Hepatocyte (in vitro differentiated cells): ENCODE measurements around the gene GNAS. TPM values are rescaled to one million over a fixed set of nuclear protein-coding genes. Genes with fewer than 3 reads are reported as not detected.

ENCODE experiments used
- DNase-seq: peaks from one replicate; pipeline ENCODE4 v3.0.0-alpha.2; 2016; ENCODE audit warnings: low spot score
- H2AFZ ChIP-seq: fragments of 200-600 bp; sonication (generic); 2 replicates; pipeline ENCODE4 v1.6.0; 2016; ENCODE audit warnings: antibody characterized with exemption, mild to moderate bottlenecking
- H3K27ac ChIP-seq: fragments of 200-600 bp; sonication (generic); 2 replicates; pipeline ENCODE4 v1.5.1; 2016; ENCODE audit warnings: mild to moderate bottlenecking
- H3K27me3 ChIP-seq: fragments of 200-600 bp; sonication (generic); 2 replicates; pipeline ENCODE4 v1.6.1; 2016
- H3K36me3 ChIP-seq: fragments of 200-600 bp; sonication (generic); replicated peaks from 2 replicates; pipeline ENCODE4 v1.5.1; 2016; ENCODE audit warnings: low read depth; ENCODE audit not compliant: insufficient read depth
- H3K4me1 ChIP-seq: fragments of 200-600 bp; sonication (generic); 2 replicates; pipeline ENCODE4 v1.5.1; 2016; ENCODE audit warnings: mild to moderate bottlenecking, moderate library complexity; ENCODE audit not compliant: insufficient read depth
- H3K4me2 ChIP-seq: fragments of 200-600 bp; sonication (generic); 2 replicates; pipeline ENCODE4 v1.6.0; 2016
- H3K4me3 ChIP-seq: fragments of 200-600 bp; sonication (generic); 2 replicates; pipeline ENCODE4 v1.5.1; 2016; ENCODE audit warnings: mild to moderate bottlenecking
- H3K79me2 ChIP-seq: fragments of 200-600 bp; sonication (generic); 2 replicates; pipeline ENCODE4 v1.6.0; 2017; ENCODE audit warnings: mild to moderate bottlenecking
- H3K9me2 ChIP-seq: fragments of 200-600 bp; sonication (generic); replicated peaks from 2 replicates; pipeline ENCODE4 v1.6.0; 2017; ENCODE audit warnings: mild to moderate bottlenecking; ENCODE audit not compliant: insufficient read depth
- H3K9me3 ChIP-seq: fragments of 200-600 bp; sonication (generic); 2 replicates; pipeline ENCODE4 v1.5.1; 2016; ENCODE audit warnings: low read depth, mild to moderate bottlenecking
- H4K20me1 ChIP-seq: fragments of 200-600 bp; sonication (generic); 2 replicates; pipeline ENCODE4 v1.6.0; 2016; ENCODE audit warnings: mild to moderate bottlenecking; ENCODE audit not compliant: insufficient read depth, poor library complexity, severe bottlenecking
- EZH2 ChIP-seq: fragments of 200-600 bp; sonication (generic); IDR thresholded peaks from 2 replicates; pipeline ENCODE4 v1.6.1; 2016; ENCODE audit warnings: antibody characterized with exemption, mild to moderate bottlenecking, borderline replicate concordance
- EZH2phosphoT487 ChIP-seq: fragments of 200-600 bp; sonication (generic); IDR thresholded peaks from one replicate; pipeline ENCODE4 v1.6.1; 2018; ENCODE audit warnings: antibody characterized with exemption, mild to moderate bottlenecking, low read depth, moderate library complexity; ENCODE audit not compliant: unreplicated experiment, severe bottlenecking
- WGBS: methylation state at CpG from one replicate; pipeline ENCODE4 v1.1.6; 2016; ENCODE audit warnings: low lambda C conversion rate; ENCODE audit errors: missing lambda C conversion rate; 5-methylcytosine and 5-hydroxymethylcytosine counted together
- polyA plus RNA-seq: library from polyadenylated mRNA; unstranded; fragments of >200 nt; fragmentation: Nextera tagmentation; extraction: Ambion mirVana; gene quantifications from 2 replicates; pipeline ENCODE4 v1.2.1, GENCODE V29; 2016
- total RNA-seq: library from RNA; depleted of rRNA; stranded (reverse); fragments of >200 nt; gene quantifications from 2 replicates; pipeline ENCODE4 v1.2.3, GENCODE V29; 2014
- TF ChIP-seq, protein P1 (sequence below): fragments of 200-600 bp; sonication (generic); IDR thresholded peaks from 2 replicates; pipeline ENCODE4 v1.5.1; 2016; ENCODE audit warnings: antibody characterized with exemption, mild to moderate bottlenecking; ENCODE audit not compliant: poor library complexity

Gene GNAS
- total and polyA plus RNA-seq, 2 experiments from 2014 or later: 897 to 1,649 TPM

DNA sequence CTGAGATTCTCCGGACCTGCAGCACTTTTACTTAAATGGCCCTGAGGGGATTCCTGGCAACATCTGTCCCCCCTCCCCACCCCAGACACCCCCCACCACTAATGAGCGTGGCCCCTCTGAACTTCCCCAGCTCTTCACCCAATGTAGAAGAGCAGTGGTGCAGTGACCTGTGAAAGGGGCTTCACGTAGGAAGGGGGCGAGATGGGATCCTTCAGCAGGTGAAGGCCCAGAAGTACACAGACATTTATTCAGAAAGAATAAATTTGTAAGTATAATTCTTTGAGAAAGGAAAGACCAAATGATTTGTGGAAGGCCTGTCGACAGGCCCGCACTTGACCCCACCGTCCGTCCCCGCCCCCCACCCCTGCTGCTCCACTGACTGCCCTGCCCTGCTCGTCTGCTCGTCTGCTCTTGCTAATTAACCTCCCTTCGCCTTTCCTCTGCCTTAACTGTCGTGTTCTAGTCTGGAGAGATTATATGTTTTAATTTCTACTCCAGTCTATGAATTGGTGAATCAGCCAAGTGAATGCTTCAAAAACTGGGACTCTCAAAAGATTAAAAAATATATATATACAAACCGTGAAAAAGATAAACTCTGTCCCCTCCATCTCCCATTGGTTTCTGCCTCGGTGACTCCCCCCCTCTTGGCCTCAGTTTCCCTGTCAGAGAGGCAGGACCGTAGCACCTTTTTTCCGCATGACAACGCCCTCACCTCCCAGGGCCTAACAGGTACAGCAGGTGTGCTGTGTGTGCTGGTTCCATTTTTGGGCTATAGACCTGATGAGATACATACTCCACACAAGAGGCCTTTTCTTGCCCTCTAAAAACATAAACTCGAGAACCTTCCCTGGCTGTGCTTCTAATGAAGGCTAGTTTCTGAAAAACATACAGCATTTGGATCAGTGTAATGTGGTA is 49.2 kb downstream of the GNAS start:
- Histone ChIP-seq H2AFZ (no peak overlapping the region), H3K27ac (no peak overlapping the region), H3K4me3 (no peak overlapping the region), H3K9me3 (no peaks in the 10 kb centered on the region), H4K20me1 (peaks cover 88% of the 10 kb centered on the region), H3K9me2 (no peaks in the 10 kb centered on the region), H3K36me3 (peaks cover 5% of the 10 kb centered on the region), H3K27me3 (no peaks in the 10 kb centered on the region), H3K4me1 (peaks cover 20% of the 10 kb centered on the region), H3K79me2 (peaks cover 96% of the 10 kb centered on the region), H3K4me2 (no peak overlapping the region)
- 79% methylated on average over 19 of the region's 19 CpGs for WGBS
- no peak for DNase-seq
- TF ChIP-seq EZH2: no peak
- TF ChIP-seq, protein P1, sequence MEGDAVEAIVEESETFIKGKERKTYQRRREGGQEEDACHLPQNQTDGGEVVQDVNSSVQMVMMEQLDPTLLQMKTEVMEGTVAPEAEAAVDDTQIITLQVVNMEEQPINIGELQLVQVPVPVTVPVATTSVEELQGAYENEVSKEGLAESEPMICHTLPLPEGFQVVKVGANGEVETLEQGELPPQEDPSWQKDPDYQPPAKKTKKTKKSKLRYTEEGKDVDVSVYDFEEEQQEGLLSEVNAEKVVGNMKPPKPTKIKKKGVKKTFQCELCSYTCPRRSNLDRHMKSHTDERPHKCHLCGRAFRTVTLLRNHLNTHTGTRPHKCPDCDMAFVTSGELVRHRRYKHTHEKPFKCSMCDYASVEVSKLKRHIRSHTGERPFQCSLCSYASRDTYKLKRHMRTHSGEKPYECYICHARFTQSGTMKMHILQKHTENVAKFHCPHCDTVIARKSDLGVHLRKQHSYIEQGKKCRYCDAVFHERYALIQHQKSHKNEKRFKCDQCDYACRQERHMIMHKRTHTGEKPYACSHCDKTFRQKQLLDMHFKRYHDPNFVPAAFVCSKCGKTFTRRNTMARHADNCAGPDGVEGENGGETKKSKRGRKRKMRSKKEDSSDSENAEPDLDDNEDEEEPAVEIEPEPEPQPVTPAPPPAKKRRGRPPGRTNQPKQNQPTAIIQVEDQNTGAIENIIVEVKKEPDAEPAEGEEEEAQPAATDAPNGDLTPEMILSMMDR: no peak
- TF ChIP-seq EZH2phosphoT487: no peak

DNA sequence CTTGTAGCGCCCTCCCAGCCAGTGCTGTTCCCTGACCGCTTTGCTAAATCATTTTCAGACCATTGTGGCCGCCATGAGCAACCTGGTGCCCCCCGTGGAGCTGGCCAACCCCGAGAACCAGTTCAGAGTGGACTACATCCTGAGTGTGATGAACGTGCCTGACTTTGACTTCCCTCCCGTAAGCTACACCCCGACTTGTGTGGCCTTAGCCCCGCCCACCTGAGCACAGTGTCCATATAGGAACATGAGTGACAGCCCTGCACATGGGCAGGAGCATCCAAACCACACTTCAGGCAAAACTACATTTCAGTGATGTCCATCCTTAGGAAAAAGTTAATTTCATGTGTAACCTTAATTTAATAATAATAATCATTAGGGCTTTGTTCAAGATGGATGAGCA is 51.1 kb downstream of the GNAS start:
- TF ChIP-seq, protein P1: no peak
- TF ChIP-seq EZH2: no peak
- no peak for TF ChIP-seq EZH2phosphoT487
- Histone ChIP-seq H3K4me2 (no peak overlapping the region), H3K27ac (no peak overlapping the region), H3K79me2 (peaks cover 86% of the 10 kb centered on the region), H2AFZ (no peak overlapping the region), H3K27me3 (no peaks in the 10 kb centered on the region), H3K9me3 (no peaks in the 10 kb centered on the region), H3K9me2 (no peaks in the 10 kb centered on the region), H3K36me3 (peaks cover 5% of the 10 kb centered on the region), H3K4me3 (no peak overlapping the region), H3K4me1 (peaks cover 24% of the 10 kb centered on the region), H4K20me1 (peaks cover 84% of the 10 kb centered on the region)
- DNase-seq: no peak
- 82% methylated on average over 9 of the region's 9 CpGs for WGBS

DNA sequence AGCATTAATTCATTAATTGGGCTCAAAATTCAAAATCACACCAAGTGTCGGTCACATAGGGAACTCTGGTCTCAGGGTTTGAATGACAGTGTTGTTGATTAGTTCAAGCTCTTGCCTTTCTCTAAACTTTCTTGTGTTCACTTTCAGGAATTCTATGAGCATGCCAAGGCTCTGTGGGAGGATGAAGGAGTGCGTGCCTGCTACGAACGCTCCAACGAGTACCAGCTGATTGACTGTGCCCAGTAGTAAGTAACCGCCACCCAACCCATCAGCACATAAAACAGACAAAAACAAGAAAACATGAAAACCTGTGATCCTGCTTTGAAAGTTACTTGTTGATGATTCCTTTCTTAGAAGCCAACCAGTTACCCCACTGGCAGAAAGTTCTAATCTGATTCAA is 52.7 kb downstream of the GNAS start:
- peaks cover 18% of the 10 kb centered on the region for H3K4me1 ChIP-seq
- no peak overlapping the region for H2AFZ ChIP-seq
- WGBS: 84% methylated on average over 6 of the region's 6 CpGs
- H3K36me3 ChIP-seq: peaks cover 5% of the 10 kb centered on the region
- H3K27ac ChIP-seq: no peak overlapping the region
- H4K20me1 ChIP-seq: peaks cover 67% of the 10 kb centered on the region
- H3K4me3 ChIP-seq: no peak overlapping the region
- DNase-seq: no peak
- H3K27me3 ChIP-seq: no peaks in the 10 kb centered on the region
- H3K79me2 ChIP-seq: peaks cover 73% of the 10 kb centered on the region
- TF ChIP-seq EZH2phosphoT487: no peak
- TF ChIP-seq EZH2: no peak
- TF ChIP-seq, protein P1: no peak
- no peak overlapping the region for H3K4me2 ChIP-seq
- H3K9me3 ChIP-seq: no peaks in the 10 kb centered on the region
- no peaks in the 10 kb centered on the region for H3K9me2 ChIP-seq
